ENCODE data around the gene ZNF552. TPM values are rescaled to one million over a fixed set of nuclear protein-coding genes. Genes with fewer than 3 reads are reported as not detected.
"Not testable (repeated sequence)": the region's sequence is repeated elsewhere in the genome, so short reads cannot be mapped to it uniquely, and the experiment has no call there.

Gene ZNF552
- total RNA-seq, 2 experiments from 2014 or later = 8.4 to 8.6 TPM

GRCh38 chr19:57813919-57814504 is 701 bp downstream of the ZNF552 start:
- Mint-ChIP-seq H3K27ac (peak overlapping the region; percentile 86), H3K4me3 (peak overlapping the region; percentile 93)
- CTCF ChIA-PET = no interaction called here

GRCh38 chr19:57812975-57813820 is 1.5 kb downstream of the ZNF552 start:
- POLR2A ChIA-PET = interaction anchor here (0.7 to 1.2 kb wide), 3 partner anchors 16 to 128 kb away, joined by 3 read pairs; partner anchors contain the start of gene ZNF587
- H3K9me3 Mint-ChIP-seq, H3K27me3 Mint-ChIP-seq, CTCF ChIA-PET: not testable (repeated sequence)
- H3K36me3 Mint-ChIP-seq (ENCODE audit: low read depth) = peaks cover 50% of the 10 kb centered on the region
- peaks cover 42% of the 10 kb centered on the region for H3K4me1 Mint-ChIP-seq
- H3K27ac Mint-ChIP-seq = peak overlapping the region; percentile 68
- H3K4me3 Mint-ChIP-seq = peak overlapping the region; percentile 93
- peak; percentile 21 for DNase-seq

More at GRCh38 chr19:57813919-57814504, 701 bp downstream of the ZNF552 start:
- no peaks in the 10 kb centered on the region for H3K27me3 Mint-ChIP-seq
- H3K9me3 Mint-ChIP-seq = no peaks in the 10 kb centered on the region
- peaks cover 42% of the 10 kb centered on the region for H3K36me3 Mint-ChIP-seq (ENCODE audit: low read depth)
- POLR2A ChIA-PET = interaction anchor here (0.7 to 1.6 kb wide), 5 partner anchors 17 to 129 kb away, joined by 3 to 10 read pairs (median 4); partner anchors contain the start of genes ZNF586 and ZNF776
- H3K4me1 Mint-ChIP-seq = peaks cover 48% of the 10 kb centered on the region
- no peak for DNase-seq

- no peak for DNase-seq
- H3K27ac Mint-ChIP-seq = peak overlapping the region; percentile 36
- POLR2A ChIA-PET = interaction anchor here (1.2 kb wide), 1 partner anchor 37 kb away, joined by 3 read pairs; the partner anchor contains the start of gene ZNF587
- peaks cover 58% of the 10 kb centered on the region for H3K36me3 Mint-ChIP-seq (ENCODE audit: low read depth)
- no peaks in the 10 kb centered on the region for H3K27me3 Mint-ChIP-seq
- H3K9me3 Mint-ChIP-seq = peaks cover 4% of the 10 kb centered on the region
- peaks cover 42% of the 10 kb centered on the region for H3K4me1 Mint-ChIP-seq
- H3K4me3 Mint-ChIP-seq = peak overlapping the region; percentile 13
- CTCF ChIA-PET = interaction anchor here (0.7 kb wide), 2 partner anchors 637 to 652 kb away, joined by 3 to 4 read pairs; no protein-coding TSS in a partner anchor
Measured at GRCh38 chr19:57812226-57812625, 2.5 kb downstream of the ZNF552 start.

GRCh38 chr19:57810410-57811295 is 4.1 kb downstream of the ZNF552 start:
- H3K9me3 Mint-ChIP-seq, H3K27me3 Mint-ChIP-seq, POLR2A ChIA-PET, H3K4me3 Mint-ChIP-seq, DNase-seq, H3K27ac Mint-ChIP-seq, CTCF ChIA-PET: not testable (repeated sequence)
- Mint-ChIP-seq H3K4me1 (peaks cover 38% of the 10 kb centered on the region), H3K36me3 (ENCODE audit: low read depth) (peaks cover 70% of the 10 kb centered on the region)

- Mint-ChIP-seq H3K27me3 (no peaks in the 10 kb centered on the region), H3K27ac (no peak overlapping the region), H3K9me3 (peaks cover 8% of the 10 kb centered on the region), H3K4me3 (no peak overlapping the region), H3K4me1 (peaks cover 22% of the 10 kb centered on the region), H3K36me3 (ENCODE audit: low read depth) (peaks cover 75% of the 10 kb centered on the region)
- POLR2A ChIA-PET = no interaction called here
- no peak for DNase-seq
- CTCF ChIA-PET = no interaction called here
Measured at GRCh38 chr19:57807541-57807940, 7.2 kb downstream of the ZNF552 start.

- H3K27ac Mint-ChIP-seq = no peak overlapping the region
- no peaks in the 10 kb centered on the region for H3K27me3 Mint-ChIP-seq
- no peak for DNase-seq
- CTCF ChIA-PET = no interaction called here
- H3K4me3 Mint-ChIP-seq = peak overlapping the region; percentile 40
- peaks cover 17% of the 10 kb centered on the region for H3K4me1 Mint-ChIP-seq
- H3K9me3 Mint-ChIP-seq = peaks cover 10% of the 10 kb centered on the region
- POLR2A ChIA-PET = no interaction called here
- peaks cover 73% of the 10 kb centered on the region for H3K36me3 Mint-ChIP-seq (ENCODE audit: low read depth)
Measured at GRCh38 chr19:57803594-57804325, 11.0 kb downstream of the ZNF552 start.

GRCh38 chr19:57803265-57803593 is 11.5 kb downstream of the ZNF552 start:
- POLR2A ChIA-PET = no interaction called here
- peaks cover 17% of the 10 kb centered on the region for H3K4me1 Mint-ChIP-seq
- CTCF ChIA-PET = no interaction called here
- H3K9me3 Mint-ChIP-seq = peaks cover 10% of the 10 kb centered on the region
- DNase-seq = no peak
- H3K4me3 Mint-ChIP-seq = no peak overlapping the region
- no peak overlapping the region for H3K27ac Mint-ChIP-seq
- H3K36me3 Mint-ChIP-seq (ENCODE audit: low read depth) = peaks cover 68% of the 10 kb centered on the region
- no peaks in the 10 kb centered on the region for H3K27me3 Mint-ChIP-seq

GRCh38 chr19:57802269-57802668 is 12.4 kb downstream of the ZNF552 start:
- Mint-ChIP-seq H3K4me1 (peaks cover 17% of the 10 kb centered on the region), H3K27me3 (no peaks in the 10 kb centered on the region), H3K4me3 (no peak overlapping the region), H3K9me3 (peaks cover 6% of the 10 kb centered on the region), H3K27ac (no peak overlapping the region), H3K36me3 (ENCODE audit: low read depth) (peaks cover 60% of the 10 kb centered on the region)
- CTCF ChIA-PET = no interaction called here
- no peak for DNase-seq
- POLR2A ChIA-PET = no interaction called here

GRCh38 chr19:57800696-57801095 is 14.0 kb downstream of the ZNF552 start:
- Mint-ChIP-seq H3K4me3 (no peak overlapping the region), H3K4me1 (peaks cover 17% of the 10 kb centered on the region), H3K27ac (no peak overlapping the region), H3K9me3 (peaks cover 8% of the 10 kb centered on the region), H3K27me3 (no peaks in the 10 kb centered on the region), H3K36me3 (ENCODE audit: low read depth) (peaks cover 60% of the 10 kb centered on the region)
- CTCF ChIA-PET = no interaction called here
- no peak for DNase-seq
- POLR2A ChIA-PET = interaction anchor here (1.2 kb wide), 1 partner anchor 19 kb away, joined by 6 read pairs; no protein-coding TSS in a partner anchor

GRCh38 chr19:57796580-57796979 is 18.1 kb downstream of the ZNF552 start:
- not testable (repeated sequence) for H3K4me3 Mint-ChIP-seq
- POLR2A ChIA-PET = interaction anchor here (0.6 kb wide), 1 partner anchor 17 kb away, joined by 3 read pairs; no protein-coding TSS in a partner anchor

GRCh38 chr19:57789288-57789687 is 25.4 kb downstream of the ZNF552 start:
- H3K36me3 Mint-ChIP-seq (ENCODE audit: low read depth) = peaks cover 77% of the 10 kb centered on the region
- DNase-seq = no peak
- POLR2A ChIA-PET = no interaction called here
- CTCF ChIA-PET = no interaction called here
- H3K27me3 Mint-ChIP-seq = no peaks in the 10 kb centered on the region
- peaks cover 3% of the 10 kb centered on the region for H3K4me1 Mint-ChIP-seq
- no peak overlapping the region for H3K27ac Mint-ChIP-seq
- peaks cover 59% of the 10 kb centered on the region for H3K9me3 Mint-ChIP-seq
- no peak overlapping the region for H3K4me3 Mint-ChIP-seq

More at GRCh38 chr19:57796580-57796979, 18.1 kb downstream of the ZNF552 start:
- CTCF ChIA-PET, DNase-seq, H3K4me1 Mint-ChIP-seq, H3K27ac Mint-ChIP-seq, H3K27me3 Mint-ChIP-seq: not testable (repeated sequence)
- Mint-ChIP-seq H3K9me3 (peaks cover 22% of the 10 kb centered on the region), H3K36me3 (ENCODE audit: low read depth) (peaks cover 61% of the 10 kb centered on the region)

GRCh38 chr19:57788114-57788692 is 26.5 kb downstream of the ZNF552 start:
- Mint-ChIP-seq H3K36me3 (ENCODE audit: low read depth) (peaks cover 71% of the 10 kb centered on the region), H3K4me1 (peaks cover 3% of the 10 kb centered on the region), H3K4me3 (no peak overlapping the region), H3K27me3 (no peaks in the 10 kb centered on the region), H3K9me3 (peaks cover 55% of the 10 kb centered on the region), H3K27ac (no peak overlapping the region)
- DNase-seq = no peak
- POLR2A ChIA-PET = interaction anchor here (1.0 kb wide), 1 partner anchor 9 kb away, joined by 3 read pairs; no protein-coding TSS in a partner anchor
- CTCF ChIA-PET = no interaction called here
